Panc1 (cell line): Measurements from ENCODE around the gene N4BP3.

Experiments
- CTCF ChIP-seq: fragments of 450-650 bp; IDR thresholded peaks from 2 replicates; pipeline ENCODE4 v1.5.1; 2017; ENCODE audit warnings: mild to moderate bottlenecking
- POLR2AphosphoS5 ChIP-seq: IDR thresholded peaks from 2 replicates; pipeline ENCODE4 v1.6.1; 2012; ENCODE audit warnings: mild to moderate bottlenecking, low read depth, low read length, moderate library complexity

- no peak for TF ChIP-seq CTCF
- TF ChIP-seq POLR2AphosphoS5 = no peak
Measured at GRCh38 chr5:178147406-178147805, 34.1 kb downstream of the N4BP3 start.
